ENCODE measurements around the gene SMG9.

The SMG9 gene

GRCh38 chr19:43754253-43754502 lies 584 bp downstream of the SMG9 start:
- peak overlapping the region; percentile 96 for H3K27ac ChIP-seq (ENCODE audit: low read length)
- H3K4me3 ChIP-seq (ENCODE audit: low read length in 2 of 2) = peak overlapping the region; percentile 78 to 90
- H3K9me3 ChIP-seq (ENCODE audit: control insufficient read depth in 2 of 2, low read length in 2 of 2) = no peaks in the 10 kb centered on the region
- peaks cover 12 to 18% of the 10 kb centered on the region in 2 donors for H3K36me3 ChIP-seq (ENCODE audit: control insufficient read depth in 2 of 2, insufficient read depth in 2 of 2, low read length in 2 of 2)
- peak overlapping the region; percentile 75 to 87 for H3K9ac ChIP-seq (ENCODE audit: low read length in 2 of 2)
- no peaks in the 10 kb centered on the region for H3K27me3 ChIP-seq (ENCODE audit: control insufficient read depth in 1 of 2, insufficient read depth in 2 of 2, low read length in 2 of 2)
- peaks cover 18% of the 10 kb centered on the region for H3K4me1 ChIP-seq (ENCODE audit: control insufficient read depth, insufficient read depth, low read length)

- no peak overlapping the region for H3K27ac ChIP-seq (ENCODE audit: low read length)
- H3K27me3 ChIP-seq (ENCODE audit: control insufficient read depth in 1 of 2, insufficient read depth in 2 of 2, low read length in 2 of 2) = no peaks in the 10 kb centered on the region
- H3K9ac ChIP-seq (ENCODE audit: low read length in 2 of 2) = no peak overlapping the region
- peaks cover 18% of the 10 kb centered on the region for H3K4me1 ChIP-seq (ENCODE audit: control insufficient read depth, insufficient read depth, low read length)
- no peak overlapping the region for H3K4me3 ChIP-seq (ENCODE audit: low read length in 2 of 2)
- H3K9me3 ChIP-seq (ENCODE audit: control insufficient read depth in 2 of 2, low read length in 2 of 2) = no peaks in the 10 kb centered on the region
- peaks cover 27 to 31% of the 10 kb centered on the region in 2 donors for H3K36me3 ChIP-seq (ENCODE audit: control insufficient read depth in 2 of 2, insufficient read depth in 2 of 2, low read length in 2 of 2)
Measured at GRCh38 chr19:43752287-43752875, 2.4 kb downstream of the SMG9 start.

- Histone ChIP-seq H3K27ac (ENCODE audit: low read length) (no peak overlapping the region), H3K36me3 (ENCODE audit: control insufficient read depth in 2 of 2, insufficient read depth in 2 of 2, low read length in 2 of 2) (peaks cover 35 to 38% of the 10 kb centered on the region in 2 donors), H3K4me1 (ENCODE audit: control insufficient read depth, insufficient read depth, low read length) (peaks cover 18% of the 10 kb centered on the region), H3K9ac (ENCODE audit: low read length in 2 of 2) (no peak overlapping the region), H3K9me3 (ENCODE audit: control insufficient read depth in 2 of 2, low read length in 2 of 2) (no peaks in the 10 kb centered on the region), H3K27me3 (ENCODE audit: control insufficient read depth in 1 of 2, insufficient read depth in 2 of 2, low read length in 2 of 2) (no peaks in the 10 kb centered on the region), H3K4me3 (ENCODE audit: low read length in 2 of 2) (no peak overlapping the region)
Measured at GRCh38 chr19:43751466-43752220, 3.1 kb downstream of the SMG9 start.

- peaks cover 46 to 50% of the 10 kb centered on the region in 2 donors for H3K36me3 ChIP-seq (ENCODE audit: control insufficient read depth in 2 of 2, insufficient read depth in 2 of 2, low read length in 2 of 2)
- H3K27me3 ChIP-seq (ENCODE audit: control insufficient read depth in 1 of 2, insufficient read depth in 2 of 2, low read length in 2 of 2) = no peaks in the 10 kb centered on the region
- H3K27ac ChIP-seq (ENCODE audit: low read length) = no peak overlapping the region
- no peak overlapping the region for H3K4me3 ChIP-seq (ENCODE audit: low read length in 2 of 2)
- peaks cover 13% of the 10 kb centered on the region for H3K4me1 ChIP-seq (ENCODE audit: control insufficient read depth, insufficient read depth, low read length)
- H3K9me3 ChIP-seq (ENCODE audit: control insufficient read depth in 2 of 2, low read length in 2 of 2) = no peaks in the 10 kb centered on the region
- H3K9ac ChIP-seq (ENCODE audit: low read length in 2 of 2) = no peak overlapping the region
Measured at GRCh38 chr19:43749898-43750297, 4.9 kb downstream of the SMG9 start.

GRCh38 chr19:43749152-43749551 lies 5.6 kb downstream of the SMG9 start:
- no peak overlapping the region for H3K9ac ChIP-seq (ENCODE audit: low read length in 2 of 2)
- H3K4me1 ChIP-seq (ENCODE audit: control insufficient read depth, insufficient read depth, low read length) = peaks cover 13% of the 10 kb centered on the region
- no peaks in the 10 kb centered on the region for H3K27me3 ChIP-seq (ENCODE audit: control insufficient read depth in 1 of 2, insufficient read depth in 2 of 2, low read length in 2 of 2)
- no peak overlapping the region for H3K27ac ChIP-seq (ENCODE audit: low read length)
- no peak overlapping the region for H3K4me3 ChIP-seq (ENCODE audit: low read length in 2 of 2)
- H3K9me3 ChIP-seq (ENCODE audit: control insufficient read depth in 2 of 2, low read length in 2 of 2) = no peaks in the 10 kb centered on the region
- H3K36me3 ChIP-seq (ENCODE audit: control insufficient read depth in 2 of 2, insufficient read depth in 2 of 2, low read length in 2 of 2) = peaks cover 51 to 55% of the 10 kb centered on the region in 2 donors

- no peak overlapping the region for H3K27ac ChIP-seq (ENCODE audit: low read length)
- H3K36me3 ChIP-seq (ENCODE audit: control insufficient read depth in 2 of 2, insufficient read depth in 2 of 2, low read length in 2 of 2) = peaks cover 51 to 59% of the 10 kb centered on the region in 2 donors
- peaks cover 9% of the 10 kb centered on the region for H3K4me1 ChIP-seq (ENCODE audit: control insufficient read depth, insufficient read depth, low read length)
- no peaks in the 10 kb centered on the region for H3K9me3 ChIP-seq (ENCODE audit: control insufficient read depth in 2 of 2, low read length in 2 of 2)
- no peak overlapping the region for H3K4me3 ChIP-seq (ENCODE audit: low read length in 2 of 2)
- H3K9ac ChIP-seq (ENCODE audit: low read length in 2 of 2) = no peak overlapping the region
- no peaks in the 10 kb centered on the region for H3K27me3 ChIP-seq (ENCODE audit: control insufficient read depth in 1 of 2, insufficient read depth in 2 of 2, low read length in 2 of 2)
Measured at GRCh38 chr19:43748685-43749084, 6.1 kb downstream of the SMG9 start.

- Histone ChIP-seq H3K27me3 (ENCODE audit: control insufficient read depth in 1 of 2, insufficient read depth in 2 of 2, low read length in 2 of 2) (no peaks in the 10 kb centered on the region), H3K9ac (ENCODE audit: low read length in 2 of 2) (no peak overlapping the region), H3K9me3 (ENCODE audit: control insufficient read depth in 2 of 2, low read length in 2 of 2) (no peaks in the 10 kb centered on the region), H3K36me3 (ENCODE audit: control insufficient read depth in 2 of 2, insufficient read depth in 2 of 2, low read length in 2 of 2) (peaks cover 51 to 61% of the 10 kb centered on the region in 2 donors), H3K27ac (ENCODE audit: low read length) (no peak overlapping the region), H3K4me3 (ENCODE audit: low read length in 2 of 2) (no peak overlapping the region), H3K4me1 (ENCODE audit: control insufficient read depth, insufficient read depth, low read length) (peaks cover 5% of the 10 kb centered on the region)
Measured at GRCh38 chr19:43748205-43748594, 6.6 kb downstream of the SMG9 start.

- no peaks in the 10 kb centered on the region for H3K9me3 ChIP-seq (ENCODE audit: control insufficient read depth in 2 of 2, low read length in 2 of 2)
- no peaks in the 10 kb centered on the region for H3K27me3 ChIP-seq (ENCODE audit: control insufficient read depth in 1 of 2, insufficient read depth in 2 of 2, low read length in 2 of 2)
- no peak overlapping the region for H3K9ac ChIP-seq (ENCODE audit: low read length in 2 of 2)
- H3K4me1 ChIP-seq (ENCODE audit: control insufficient read depth, insufficient read depth, low read length) = peaks cover under 1% of the 10 kb centered on the region
- peaks cover 51 to 63% of the 10 kb centered on the region in 2 donors for H3K36me3 ChIP-seq (ENCODE audit: control insufficient read depth in 2 of 2, insufficient read depth in 2 of 2, low read length in 2 of 2)
- H3K27ac ChIP-seq (ENCODE audit: low read length) = no peak overlapping the region
- no peak overlapping the region for H3K4me3 ChIP-seq (ENCODE audit: low read length in 2 of 2)
Measured at GRCh38 chr19:43747557-43748204, 7.1 kb downstream of the SMG9 start.

- H3K4me1 ChIP-seq (ENCODE audit: control insufficient read depth, insufficient read depth, low read length) = no peaks in the 10 kb centered on the region
- no peaks in the 10 kb centered on the region for H3K9me3 ChIP-seq (ENCODE audit: control insufficient read depth in 2 of 2, low read length in 2 of 2)
- no peak overlapping the region for H3K4me3 ChIP-seq (ENCODE audit: low read length in 2 of 2)
- H3K36me3 ChIP-seq (ENCODE audit: control insufficient read depth in 2 of 2, insufficient read depth in 2 of 2, low read length in 2 of 2) = peaks cover 49 to 70% of the 10 kb centered on the region in 2 donors
- no peak overlapping the region for H3K9ac ChIP-seq (ENCODE audit: low read length in 2 of 2)
- no peak overlapping the region for H3K27ac ChIP-seq (ENCODE audit: low read length)
- H3K27me3 ChIP-seq (ENCODE audit: control insufficient read depth in 1 of 2, insufficient read depth in 2 of 2, low read length in 2 of 2) = no peaks in the 10 kb centered on the region
Measured at GRCh38 chr19:43743059-43743458, 11.7 kb downstream of the SMG9 start.

GRCh38 chr19:43741075-43741825 lies 13.5 kb downstream of the SMG9 start:
- peaks cover 43 to 70% of the 10 kb centered on the region in 2 donors for H3K36me3 ChIP-seq (ENCODE audit: control insufficient read depth in 2 of 2, insufficient read depth in 2 of 2, low read length in 2 of 2)
- H3K4me1 ChIP-seq (ENCODE audit: control insufficient read depth, insufficient read depth, low read length) = no peaks in the 10 kb centered on the region
- no peaks in the 10 kb centered on the region for H3K27me3 ChIP-seq (ENCODE audit: control insufficient read depth in 1 of 2, insufficient read depth in 2 of 2, low read length in 2 of 2)
- no peak overlapping the region for H3K4me3 ChIP-seq (ENCODE audit: low read length in 2 of 2)
- H3K9me3 ChIP-seq (ENCODE audit: control insufficient read depth in 2 of 2, low read length in 2 of 2) = no peaks in the 10 kb centered on the region
- no peak overlapping the region for H3K9ac ChIP-seq (ENCODE audit: low read length in 2 of 2)
- no peak overlapping the region for H3K27ac ChIP-seq (ENCODE audit: low read length)
